ENCODE measurements around the gene TK2.

DNA sequence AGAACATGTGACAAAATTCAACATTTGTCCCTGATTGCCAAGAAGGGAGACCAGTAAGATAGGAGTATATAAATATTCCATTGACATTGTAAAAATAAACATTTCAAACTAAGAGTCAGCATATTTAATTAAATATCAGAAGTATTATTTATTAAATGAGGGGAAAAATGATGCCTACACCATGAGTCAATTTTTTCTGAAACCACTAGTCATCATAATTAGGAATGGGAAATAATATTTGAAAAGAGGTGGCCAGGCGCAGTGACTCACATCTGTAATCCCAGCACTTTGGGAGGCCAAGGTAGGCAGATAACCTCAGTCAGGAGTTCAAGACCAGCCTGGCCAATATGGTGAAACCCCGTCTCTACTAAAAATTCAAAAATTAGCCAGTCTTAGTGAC, 18.4 kb upstream of the TK2 start:
- no peak for TF ChIP-seq POLR2A (IDR thresholded peaks at IDR 0.05; ENCODE audit: extremely low read depth, insufficient read length)
- TF ChIP-seq, protein P1, sequence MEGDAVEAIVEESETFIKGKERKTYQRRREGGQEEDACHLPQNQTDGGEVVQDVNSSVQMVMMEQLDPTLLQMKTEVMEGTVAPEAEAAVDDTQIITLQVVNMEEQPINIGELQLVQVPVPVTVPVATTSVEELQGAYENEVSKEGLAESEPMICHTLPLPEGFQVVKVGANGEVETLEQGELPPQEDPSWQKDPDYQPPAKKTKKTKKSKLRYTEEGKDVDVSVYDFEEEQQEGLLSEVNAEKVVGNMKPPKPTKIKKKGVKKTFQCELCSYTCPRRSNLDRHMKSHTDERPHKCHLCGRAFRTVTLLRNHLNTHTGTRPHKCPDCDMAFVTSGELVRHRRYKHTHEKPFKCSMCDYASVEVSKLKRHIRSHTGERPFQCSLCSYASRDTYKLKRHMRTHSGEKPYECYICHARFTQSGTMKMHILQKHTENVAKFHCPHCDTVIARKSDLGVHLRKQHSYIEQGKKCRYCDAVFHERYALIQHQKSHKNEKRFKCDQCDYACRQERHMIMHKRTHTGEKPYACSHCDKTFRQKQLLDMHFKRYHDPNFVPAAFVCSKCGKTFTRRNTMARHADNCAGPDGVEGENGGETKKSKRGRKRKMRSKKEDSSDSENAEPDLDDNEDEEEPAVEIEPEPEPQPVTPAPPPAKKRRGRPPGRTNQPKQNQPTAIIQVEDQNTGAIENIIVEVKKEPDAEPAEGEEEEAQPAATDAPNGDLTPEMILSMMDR (IDR thresholded peaks at IDR 0.05; ENCODE audit: low read depth, low read length) = no peak

Data from NB4 (cell line).